HG03442 (cell line): Measurements from ENCODE around the gene DOCK11.
"Not testable (repeated sequence)": the region's sequence is repeated elsewhere in the genome, so short reads cannot be mapped to it uniquely, and the experiment has no call there.

Experiments
- ATAC-seq: cut with Tn5 transposase; IDR thresholded peaks from one replicate; pipeline ENCODE4 v1.9.1; 2021; ENCODE audit warnings: mild to moderate bottlenecking, moderate library complexity; ENCODE audit not compliant: unreplicated experiment

The DOCK11 gene

DNA sequence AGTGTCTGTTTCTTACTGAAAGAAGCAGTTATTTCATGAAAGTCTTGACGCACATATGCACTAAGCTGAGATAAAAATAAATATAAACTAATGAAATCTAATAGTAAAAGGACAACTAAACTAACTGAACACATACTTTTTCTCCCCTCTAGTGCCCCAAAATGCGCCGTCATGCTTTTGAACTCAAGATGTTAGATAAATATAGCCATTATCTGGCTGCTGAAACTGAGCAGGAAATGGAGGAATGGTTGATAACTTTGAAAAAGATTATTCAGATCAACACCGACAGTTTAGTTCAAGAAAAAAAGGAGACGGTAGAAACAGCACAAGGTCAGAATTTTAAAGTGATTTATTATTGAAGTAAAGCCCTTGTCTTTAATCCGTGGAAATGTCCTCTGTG lies 70.2 kb downstream of the DOCK11 start:
- ATAC-seq = no peak

DNA sequence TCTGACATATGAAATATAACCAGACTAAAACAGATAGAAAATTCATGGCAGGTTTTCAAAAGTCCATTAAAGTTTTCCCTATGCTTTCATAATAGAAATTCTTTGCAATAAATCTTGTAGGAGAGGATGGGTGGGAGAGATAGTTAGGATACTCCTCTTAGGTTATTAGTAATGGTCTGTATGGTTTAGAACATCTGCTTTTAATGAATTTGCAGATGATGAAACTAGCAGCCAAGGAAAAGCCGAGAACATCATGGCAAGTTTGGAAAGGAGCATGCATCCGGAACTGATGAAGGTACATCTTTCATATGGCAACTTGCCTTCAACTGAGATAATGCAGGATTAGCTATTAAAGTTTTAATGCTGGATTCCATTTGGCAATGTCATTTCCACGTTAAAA lies 70.7 kb downstream of the DOCK11 start:
- no peak for ATAC-seq

DNA sequence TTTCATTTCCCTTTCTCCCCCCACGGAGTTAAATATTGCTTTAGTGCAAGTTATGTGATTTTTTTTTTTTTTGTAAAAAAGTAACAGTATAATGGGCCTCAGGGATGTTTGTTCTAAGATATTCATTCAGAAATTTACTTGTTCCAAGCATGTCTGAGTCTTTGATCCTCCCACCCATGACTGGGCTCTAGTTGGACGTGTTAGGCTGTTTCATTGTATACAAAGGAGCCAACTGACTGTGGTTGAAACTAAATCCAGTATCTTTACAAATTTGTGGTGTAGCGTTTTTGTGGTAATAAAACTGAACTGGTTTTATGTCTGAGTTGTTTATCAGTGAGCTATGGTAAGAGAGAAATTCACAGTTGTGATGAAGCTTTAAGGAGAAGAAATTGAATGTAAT lies 74.1 kb downstream of the DOCK11 start:
- no peak for ATAC-seq

DNA sequence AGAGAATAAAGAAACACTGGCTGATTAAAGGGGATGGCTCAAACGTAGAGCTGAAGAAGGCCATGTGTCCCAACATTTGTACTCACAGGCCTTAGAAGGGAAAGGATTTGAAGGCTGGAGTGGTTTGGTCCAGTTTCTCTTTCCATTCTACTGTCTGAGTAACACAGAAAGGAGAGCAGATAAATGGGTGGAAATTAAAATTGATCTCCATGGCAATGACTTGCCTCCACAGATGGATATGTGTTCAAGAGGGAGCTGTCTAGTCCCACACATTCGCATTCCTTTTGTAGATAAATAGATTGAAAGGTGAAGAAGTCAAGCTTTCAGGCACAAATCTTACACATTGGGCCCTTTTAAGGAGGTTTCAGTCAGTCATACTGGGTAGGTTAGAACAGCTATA lies 74.6 kb downstream of the DOCK11 start:
- ATAC-seq = no peak

DNA sequence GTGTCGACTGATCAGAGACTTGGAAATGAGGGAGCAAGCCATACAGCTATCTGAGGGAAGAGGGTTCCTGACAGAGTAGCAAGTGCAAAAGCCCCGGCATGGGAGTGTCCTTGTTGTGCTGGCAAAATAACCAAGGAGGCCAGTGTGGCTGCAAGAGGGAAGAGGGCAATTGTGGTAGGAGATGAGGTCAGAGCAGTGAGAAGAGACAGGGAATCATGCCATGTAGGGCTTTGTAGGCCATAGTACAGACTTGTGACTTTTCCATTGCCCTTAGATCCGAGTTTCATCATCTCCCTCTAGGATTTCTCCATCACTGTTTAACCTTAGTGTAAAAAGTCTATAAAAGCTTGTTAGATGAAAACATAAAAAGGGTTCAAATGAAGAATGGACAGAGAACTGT lies 76.2 kb downstream of the DOCK11 start:
- no peak for ATAC-seq

DNA sequence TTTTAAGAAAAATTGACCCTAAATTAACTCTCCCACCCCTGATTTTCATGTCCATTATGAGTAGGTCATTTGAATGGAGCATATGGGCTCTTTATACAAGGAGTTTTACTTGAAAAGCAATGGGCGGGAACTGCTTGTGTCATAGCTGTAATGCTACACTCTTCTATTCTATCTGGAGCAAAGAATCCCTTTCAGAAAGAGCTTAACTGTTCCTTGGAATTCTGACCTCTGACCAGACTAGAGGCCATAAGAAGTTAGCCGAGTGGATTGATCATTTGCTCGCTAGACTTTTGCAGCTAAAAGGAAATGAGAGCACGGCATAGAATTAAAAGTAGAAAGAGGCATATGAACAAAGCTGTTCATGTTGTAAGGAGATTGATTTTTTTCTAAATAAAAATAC lies 79.1 kb downstream of the DOCK11 start:
- ATAC-seq = no peak

DNA sequence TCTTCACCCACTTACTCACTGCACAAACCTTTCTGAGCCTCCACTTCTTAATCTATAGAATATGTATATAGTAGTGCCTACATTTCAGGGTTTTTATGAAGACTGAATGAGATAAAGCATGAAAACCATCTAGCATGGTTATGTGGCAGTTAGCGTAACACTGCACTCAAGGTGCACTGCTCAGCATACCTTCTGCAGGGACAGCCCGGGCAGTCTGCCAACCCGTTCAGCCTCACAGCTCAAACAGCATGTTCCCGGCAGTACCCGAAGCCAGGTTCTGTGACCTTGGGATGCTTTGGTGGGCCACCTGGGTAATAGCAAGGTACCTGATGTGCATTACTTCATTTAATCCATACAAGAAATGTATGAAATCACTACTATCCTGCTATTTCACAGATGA lies 81.4 kb downstream of the DOCK11 start:
- ATAC-seq = no peak

DNA sequence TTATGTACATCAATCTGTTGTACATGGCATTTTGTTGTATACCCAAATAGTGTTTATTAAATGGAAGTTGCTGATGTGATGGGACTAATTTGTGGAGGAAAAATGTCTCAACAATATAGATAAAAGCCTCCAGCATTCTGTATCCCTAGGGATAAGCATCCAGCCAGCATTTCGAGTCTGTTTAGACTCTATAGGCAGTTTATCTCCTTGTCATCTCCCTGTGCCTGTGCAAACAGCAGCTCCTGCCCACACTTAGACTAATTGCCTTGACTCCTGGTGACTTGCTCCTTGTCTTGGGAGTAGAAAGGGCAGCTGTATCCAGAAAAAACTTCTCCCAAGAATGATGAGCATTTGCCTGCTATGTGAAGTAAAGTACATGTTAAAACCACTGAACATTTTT lies 83.8 kb downstream of the DOCK11 start:
- ATAC-seq = no peak

DNA sequence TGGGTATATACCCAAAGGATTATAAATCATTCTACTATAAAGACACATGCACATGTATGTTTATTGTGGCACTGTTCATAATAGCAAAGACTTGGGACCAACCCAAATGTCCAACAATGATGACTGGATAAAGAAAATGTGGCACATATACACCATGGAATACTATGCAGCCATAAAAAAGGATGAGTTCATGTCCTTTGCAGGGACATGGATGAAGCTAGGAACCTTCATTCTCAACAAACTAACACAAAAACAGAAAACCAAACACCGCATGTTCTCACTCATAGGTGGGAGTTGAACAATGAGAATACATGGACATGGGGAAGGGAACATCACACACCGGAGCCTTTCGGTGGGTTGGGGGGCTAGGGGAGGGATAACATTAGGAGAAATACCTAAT lies 87.3 kb downstream of the DOCK11 start:
- not testable (repeated sequence) for ATAC-seq

DNA sequence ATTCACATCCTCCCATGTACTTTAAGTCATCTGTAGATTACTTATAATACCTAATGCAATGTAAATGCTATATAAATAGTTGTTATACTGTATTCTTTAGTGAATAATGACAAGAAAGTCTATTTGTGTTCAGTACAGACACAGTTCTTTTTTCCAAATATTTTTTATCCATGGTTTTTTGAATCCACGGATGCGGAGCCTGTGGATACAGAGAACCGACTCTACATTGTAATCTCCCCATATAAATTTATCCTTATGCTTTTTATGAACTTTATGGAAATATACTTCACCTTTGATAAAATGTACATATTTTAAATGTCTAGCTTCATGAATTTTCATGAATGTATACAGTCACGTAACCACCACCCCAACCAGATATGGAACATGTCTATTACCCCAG lies 88.2 kb downstream of the DOCK11 start:
- ATAC-seq = no peak

DNA sequence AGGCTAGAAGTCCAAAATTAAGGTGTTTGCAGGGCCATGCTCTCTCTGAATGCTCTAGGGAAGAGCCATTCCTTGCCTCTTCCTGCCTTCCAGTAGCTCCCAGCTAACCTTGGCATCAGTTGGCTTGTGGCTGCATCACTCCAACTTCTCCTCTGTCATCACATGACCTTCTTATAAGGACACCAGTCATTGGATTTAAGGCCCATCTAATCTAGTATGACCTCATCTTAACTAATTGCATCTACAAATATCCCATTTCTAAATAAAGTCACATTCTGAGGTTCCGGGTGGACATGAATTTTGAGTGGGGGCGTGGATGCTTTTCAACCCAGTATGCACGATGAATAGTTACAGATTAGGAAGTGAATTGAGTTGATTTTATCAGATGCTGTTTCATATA lies 89.7 kb downstream of the DOCK11 start:
- no peak for ATAC-seq

DNA sequence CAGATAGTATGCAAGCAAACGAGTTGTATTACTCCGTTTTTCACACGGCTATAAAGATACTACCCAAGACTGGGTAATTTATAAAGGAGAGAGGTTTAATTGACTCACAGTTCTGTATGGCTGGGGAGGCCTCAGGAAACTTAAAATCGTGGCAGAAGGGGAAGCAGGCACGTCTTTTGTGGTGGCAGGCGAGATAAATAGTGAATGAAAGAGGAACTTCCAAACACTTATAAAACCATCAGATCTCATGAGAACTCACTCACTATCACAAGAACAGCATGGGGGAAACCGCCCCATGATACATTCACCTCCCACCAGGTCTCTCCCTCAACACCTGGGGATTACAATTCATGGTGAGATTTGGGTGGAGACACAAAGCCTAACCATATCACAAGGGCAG lies 90.6 kb downstream of the DOCK11 start:
- not testable (repeated sequence) for ATAC-seq

DNA sequence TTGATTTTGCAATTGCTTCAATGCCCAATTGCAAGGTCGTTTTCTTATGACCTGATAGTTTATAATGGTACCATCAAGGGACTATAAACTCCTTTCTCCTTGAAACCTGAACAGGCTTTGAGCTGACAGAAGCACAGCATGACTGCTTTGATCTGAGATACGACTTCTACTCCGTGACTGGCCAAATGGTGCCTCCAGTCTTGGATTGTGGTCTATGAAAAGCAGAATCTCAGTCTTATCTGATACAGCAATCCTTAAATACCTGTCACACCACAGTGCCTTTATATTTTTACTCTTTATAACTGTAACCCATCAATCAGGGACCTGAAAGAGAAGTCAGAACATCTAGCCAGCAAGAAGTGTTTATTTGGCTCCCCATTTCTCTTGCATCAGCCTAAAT lies 93.1 kb downstream of the DOCK11 start:
- no peak for ATAC-seq

DNA sequence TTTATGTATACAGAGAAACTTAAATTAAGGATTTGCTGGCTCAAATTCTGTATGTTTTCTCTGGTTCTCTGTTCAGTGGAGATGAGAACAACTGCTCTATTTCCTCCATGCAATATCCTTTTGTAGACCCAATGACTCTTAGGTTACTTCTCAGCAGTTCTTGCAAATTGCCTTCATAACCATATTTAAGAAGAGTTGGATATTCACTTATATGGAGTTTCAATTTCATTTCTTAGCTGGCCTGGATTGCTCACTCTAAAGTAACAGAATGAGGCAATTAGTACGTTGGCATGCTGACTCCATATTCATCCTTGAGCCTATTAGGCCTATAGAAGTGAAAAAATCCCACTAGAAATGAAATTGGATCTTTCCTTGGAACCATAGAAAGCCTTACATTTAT lies 93.6 kb downstream of the DOCK11 start:
- ATAC-seq = no peak

DNA sequence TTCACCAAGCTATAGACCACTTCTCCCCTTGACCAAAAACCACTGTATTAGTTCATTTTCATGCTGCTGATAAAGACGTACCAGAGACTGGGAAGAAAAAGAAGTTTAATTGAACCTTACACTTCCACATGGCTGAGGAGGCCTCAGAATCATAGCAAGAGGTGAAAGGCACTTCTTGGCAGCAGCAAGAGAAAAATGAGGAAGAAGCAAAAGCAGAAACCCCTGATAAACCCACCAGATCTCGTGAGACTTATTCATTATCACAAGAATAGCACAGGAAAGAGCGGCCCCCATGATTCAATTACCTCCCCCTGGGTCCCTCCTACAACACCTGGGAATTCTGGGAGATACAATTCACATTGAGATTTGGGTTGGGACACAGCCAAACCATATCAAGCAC lies 97.8 kb downstream of the DOCK11 start:
- no peak for ATAC-seq

DNA sequence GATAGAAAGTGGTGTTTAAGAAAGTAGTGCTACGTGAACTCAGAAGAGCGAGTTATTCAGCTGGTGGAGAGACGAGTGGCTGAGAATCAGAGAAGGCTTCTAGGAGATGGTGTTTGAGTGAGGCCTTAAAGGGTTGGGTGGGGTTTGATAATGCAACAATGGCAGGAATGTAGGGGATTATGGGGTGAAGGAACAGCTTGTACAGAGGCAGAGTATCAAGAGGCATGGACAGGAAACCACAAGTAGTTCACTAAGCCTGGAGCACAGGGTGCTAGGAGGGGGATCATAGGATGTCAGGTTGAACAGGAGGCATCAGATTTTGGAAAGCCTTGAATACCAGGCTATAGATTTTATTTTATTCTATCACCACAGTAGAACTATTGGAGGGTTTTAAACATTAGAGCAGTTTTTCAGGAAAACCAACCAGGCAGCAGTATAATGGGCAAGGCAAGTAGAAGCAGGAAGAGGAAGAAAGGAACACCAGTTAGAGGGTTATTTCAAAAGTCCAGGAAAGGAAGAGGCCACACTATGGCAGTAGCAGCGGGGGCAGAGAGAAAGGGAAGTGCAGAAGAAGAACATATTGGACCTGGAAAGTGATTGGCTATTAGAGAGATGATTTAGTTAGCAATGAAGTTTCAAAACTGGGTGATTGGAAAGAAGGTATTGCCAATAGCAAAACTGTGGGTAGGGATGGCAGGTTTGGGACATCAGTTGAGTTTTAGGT lies 99.2 kb downstream of the DOCK11 start:
- no peak for ATAC-seq

DNA sequence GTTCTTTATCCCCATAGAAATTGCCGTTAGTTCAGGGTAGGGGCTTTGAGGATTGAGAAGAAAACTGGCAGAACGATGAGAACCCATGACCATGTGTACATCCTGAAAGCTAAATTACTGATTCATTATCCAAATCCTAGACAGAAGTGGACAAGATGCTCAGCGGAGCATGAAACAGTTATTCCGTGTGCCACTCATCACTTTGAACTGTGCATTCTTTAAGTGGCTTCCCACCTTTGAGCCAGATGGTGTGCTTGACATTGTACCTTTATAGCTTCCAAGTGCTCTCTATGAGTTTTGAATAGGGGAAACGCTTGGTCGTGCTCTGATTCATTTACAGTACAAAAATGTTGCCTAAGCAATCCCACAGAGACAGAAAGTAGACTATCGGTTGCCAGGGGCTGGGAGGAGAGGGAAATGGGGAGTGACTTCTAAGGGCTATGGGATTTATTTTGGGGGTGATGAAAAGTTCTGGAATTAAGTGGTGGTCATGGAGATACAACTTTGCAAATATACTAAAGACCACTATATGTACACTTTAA lies 100.0 kb downstream of the DOCK11 start:
- no peak for ATAC-seq

DNA sequence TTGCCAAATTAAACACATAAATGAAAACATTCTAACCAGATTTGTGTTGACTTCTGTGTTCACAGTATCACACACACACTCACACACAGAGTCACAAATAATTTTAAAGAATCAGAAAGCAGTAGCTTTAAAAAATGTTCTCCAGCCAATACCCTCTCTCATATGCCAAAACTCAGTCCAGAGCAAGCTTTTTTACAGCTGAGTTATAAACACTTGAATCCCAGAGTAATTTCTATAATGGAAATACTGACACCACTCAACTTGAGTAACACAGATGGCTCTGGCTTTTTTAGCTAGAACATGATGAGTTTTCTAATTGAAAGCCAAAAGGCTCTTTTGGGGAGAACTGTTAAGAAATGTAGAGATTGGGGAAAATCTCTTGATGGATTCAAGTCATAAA lies 100.8 kb downstream of the DOCK11 start:
- ATAC-seq = no peak

DNA sequence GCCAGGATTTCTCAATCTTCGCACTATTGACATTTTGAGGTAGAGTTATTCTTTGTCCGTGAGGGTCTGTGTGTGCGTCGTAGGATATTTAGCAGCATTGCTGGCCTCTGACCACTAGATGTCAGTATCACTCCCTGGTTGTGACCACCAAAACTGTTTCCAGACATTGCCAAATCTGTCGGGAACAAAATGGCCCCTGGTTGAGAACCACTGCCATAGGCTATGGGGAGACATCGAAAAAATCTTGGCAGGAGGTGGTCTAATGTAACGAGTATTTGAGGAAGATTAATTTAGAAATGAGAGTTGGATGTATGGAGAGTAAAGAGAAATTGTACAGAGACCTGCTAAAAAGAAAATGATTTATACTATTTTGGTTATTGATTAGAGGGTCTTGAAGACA lies 108.4 kb downstream of the DOCK11 start:
- no peak for ATAC-seq

DNA sequence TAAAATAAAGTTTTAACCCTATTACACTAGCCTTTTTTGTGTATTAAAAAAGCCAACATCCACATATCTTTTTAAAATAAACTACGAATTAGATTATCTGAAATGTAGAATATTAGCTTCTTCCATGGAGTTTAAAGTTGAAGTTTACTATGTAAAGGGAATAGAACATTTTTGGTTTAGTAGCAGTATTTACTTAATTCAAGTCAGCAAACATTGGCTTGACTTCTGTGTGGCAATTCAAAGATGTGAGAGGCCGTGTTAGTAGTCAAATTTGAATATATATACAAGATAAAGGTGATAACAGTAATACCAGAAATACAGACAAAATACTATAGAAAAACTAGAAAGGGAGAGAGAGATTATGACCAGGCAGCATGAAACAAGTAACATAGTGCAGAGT lies 116.7 kb downstream of the DOCK11 start:
- no peak for ATAC-seq

DNA sequence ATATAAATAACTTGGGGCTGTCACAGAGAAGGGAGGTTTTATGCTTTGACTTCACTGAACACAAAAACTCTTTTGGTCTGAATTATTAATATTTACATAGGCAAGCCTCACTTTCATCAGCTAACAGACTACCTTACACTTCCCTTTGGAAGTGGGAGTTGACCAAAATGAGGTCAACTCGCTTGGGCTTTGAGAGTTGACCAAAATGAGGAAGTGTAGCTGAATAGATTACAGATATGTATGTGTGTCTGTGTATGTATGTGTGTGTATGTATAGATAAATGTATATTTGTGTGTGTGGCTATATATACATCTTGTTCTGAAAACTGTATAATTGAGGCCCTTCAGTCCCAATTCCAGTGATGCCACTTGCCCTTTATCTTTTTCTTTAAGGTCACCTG lies 118.5 kb downstream of the DOCK11 start:
- no peak for ATAC-seq

DNA sequence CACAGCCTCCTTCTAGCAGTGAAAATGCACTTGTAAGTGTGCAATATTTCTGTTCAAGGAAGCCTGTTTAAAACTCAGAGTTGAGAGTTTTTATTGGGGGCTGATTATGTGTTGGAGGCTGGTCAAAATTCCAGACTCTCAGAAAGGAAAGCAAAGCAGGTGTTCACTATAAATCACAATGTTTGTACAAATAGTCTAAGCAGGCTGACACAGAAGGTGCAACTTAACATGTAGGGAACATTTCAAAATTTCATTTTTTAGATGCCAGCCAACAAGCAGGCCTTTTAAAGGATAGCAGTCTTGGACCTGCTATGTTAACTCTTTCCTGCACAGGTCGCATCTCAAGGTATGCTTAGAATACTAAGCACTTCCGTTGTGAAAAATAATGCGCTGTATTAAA lies 119.5 kb downstream of the DOCK11 start:
- no peak for ATAC-seq

DNA sequence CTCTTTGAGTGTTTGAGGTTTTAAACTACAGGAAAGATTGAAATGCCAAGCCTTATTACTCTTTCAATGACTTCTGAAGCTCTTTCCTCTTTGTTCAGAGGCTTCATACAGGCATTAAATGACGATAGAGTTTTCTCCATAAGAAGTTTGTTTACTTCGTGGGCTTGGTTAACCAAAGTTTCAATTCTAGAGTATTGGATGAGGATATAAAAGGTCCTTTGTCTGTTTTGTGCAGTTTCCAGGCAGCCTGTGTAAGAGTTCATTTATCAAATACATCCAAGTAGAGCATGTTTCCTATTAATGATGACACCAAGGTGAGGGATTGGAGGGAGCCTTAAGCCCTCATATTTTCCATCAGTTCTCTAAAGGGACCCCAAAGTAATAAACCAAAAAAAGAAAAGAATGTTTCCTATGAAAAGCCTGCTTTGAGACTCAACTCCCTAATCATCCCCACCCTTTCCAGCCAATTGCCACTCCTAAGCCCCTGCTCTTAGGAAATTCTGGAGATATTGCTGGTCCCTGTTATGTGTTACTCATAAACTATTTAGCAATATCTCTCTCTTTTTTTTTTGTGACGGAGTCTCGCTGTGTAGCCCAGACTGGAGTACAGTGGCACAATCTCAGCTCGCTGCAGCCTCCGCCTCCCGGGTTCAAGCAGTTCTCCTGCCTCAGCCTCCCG lies 125.6 kb downstream of the DOCK11 start:
- ATAC-seq = no peak
